GM18505 (cell line): ENCODE data around the gene FOXRED2.

Source experiments
- ATAC-seq: cut with Tn5 transposase; IDR thresholded peaks from one replicate; pipeline ENCODE4 v1.9.1; 2021; ENCODE audit not compliant: unreplicated experiment
- POLR2A ChIP-seq: IDR thresholded peaks from 4 replicates; pipeline ENCODE4 v1.6.1; 2011; ENCODE audit warnings: borderline replicate concordance; ENCODE audit not compliant: insufficient read depth, insufficient read length; ENCODE audit errors: extremely low read depth

The FOXRED2 gene

GRCh38 chr22:36442506-36443197, 64.2 kb downstream of the FOXRED2 start:
- TF ChIP-seq POLR2A = no peak
- no peak for ATAC-seq

DNA sequence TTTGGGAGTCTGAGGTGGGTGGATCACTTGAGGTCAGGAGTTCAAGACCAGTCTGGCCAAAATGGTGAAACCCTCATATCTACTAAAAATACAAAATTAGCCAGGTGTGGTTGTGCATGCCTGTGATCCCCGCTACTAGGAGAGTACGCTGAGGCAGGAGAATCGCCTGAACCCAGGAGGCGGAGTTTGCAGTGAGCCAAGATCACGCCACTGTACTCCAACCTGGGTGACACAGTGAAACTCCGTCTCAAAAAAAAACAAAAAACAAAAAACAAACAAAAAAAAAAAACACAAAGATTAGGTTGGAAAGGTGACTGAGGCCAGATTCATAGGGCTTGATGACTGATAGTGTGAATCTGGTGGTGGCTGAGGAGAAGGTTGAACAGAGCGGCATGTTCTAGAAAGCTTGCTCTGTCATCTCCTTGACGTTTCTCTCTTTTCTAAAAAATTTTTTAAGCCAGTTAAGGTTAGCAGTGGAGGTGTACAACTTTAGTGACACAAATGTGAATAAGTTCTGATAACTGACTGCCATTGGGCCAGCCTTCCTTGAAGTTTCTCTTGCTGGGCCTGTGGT, 66.3 kb downstream of the FOXRED2 start:
- ATAC-seq = no peak
- TF ChIP-seq POLR2A = no peak

GRCh38 chr22:36439481-36440271, 67.2 kb downstream of the FOXRED2 start:
- no peak for ATAC-seq
- no peak for TF ChIP-seq POLR2A
